BE2C (cell line): ENCODE results near the gene MTFR1L.

Experiments used
- DNase-seq: peaks from one replicate; pipeline ENCODE4 v3.0.0-alpha.2; 2020
- H3K27me3 ChIP-seq: fragments of 250-450 bp; sonication (Bioruptor Pico); 2 replicates; pipeline ENCODE4 v1.5.1; 2020; ENCODE audit warnings: mild to moderate bottlenecking
- H3K36me3 ChIP-seq: fragments of 250-450 bp; sonication (Bioruptor Pico); 2 replicates; pipeline ENCODE4 v1.5.1; 2020; ENCODE audit warnings: mild to moderate bottlenecking
- H3K4me1 ChIP-seq: fragments of 250-450 bp; sonication (Bioruptor Pico); 2 replicates; pipeline ENCODE4 v1.5.1; 2020
- H3K4me3 ChIP-seq: 2 replicates; pipeline ENCODE4 v1.5.1; 2011; ENCODE audit warnings: low read depth, low read length
- H3K9me3 ChIP-seq: fragments of 250-450 bp; sonication (Bioruptor Pico); 2 replicates; pipeline ENCODE4 v1.5.1; 2020
- CTCF ChIP-seq: IDR thresholded peaks from 2 replicates; pipeline ENCODE4 v1.5.1; 2012; ENCODE audit warnings: mild to moderate bottlenecking, low read depth, low read length

Gene MTFR1L

GRCh38 chr1:25807480-25808390 lies 12.0 kb upstream of the MTFR1L start:
- no peaks in the 10 kb centered on the region for H3K4me1 ChIP-seq
- no peaks in the 10 kb centered on the region for H3K27me3 ChIP-seq
- no peak for DNase-seq
- no peaks in the 10 kb centered on the region for H3K36me3 ChIP-seq
- no peak for TF ChIP-seq CTCF
- H3K9me3 ChIP-seq = no peaks in the 10 kb centered on the region
- no peak overlapping the region for H3K4me3 ChIP-seq

- DNase-seq = no peak
- H3K4me3 ChIP-seq = no peak overlapping the region
- H3K9me3 ChIP-seq = no peaks in the 10 kb centered on the region
- TF ChIP-seq CTCF = no peak
- no peaks in the 10 kb centered on the region for H3K4me1 ChIP-seq
- H3K27me3 ChIP-seq = no peaks in the 10 kb centered on the region
- H3K36me3 ChIP-seq = no peaks in the 10 kb centered on the region
Measured at GRCh38 chr1:25808481-25809244, 11.1 kb upstream of the MTFR1L start.

DNA sequence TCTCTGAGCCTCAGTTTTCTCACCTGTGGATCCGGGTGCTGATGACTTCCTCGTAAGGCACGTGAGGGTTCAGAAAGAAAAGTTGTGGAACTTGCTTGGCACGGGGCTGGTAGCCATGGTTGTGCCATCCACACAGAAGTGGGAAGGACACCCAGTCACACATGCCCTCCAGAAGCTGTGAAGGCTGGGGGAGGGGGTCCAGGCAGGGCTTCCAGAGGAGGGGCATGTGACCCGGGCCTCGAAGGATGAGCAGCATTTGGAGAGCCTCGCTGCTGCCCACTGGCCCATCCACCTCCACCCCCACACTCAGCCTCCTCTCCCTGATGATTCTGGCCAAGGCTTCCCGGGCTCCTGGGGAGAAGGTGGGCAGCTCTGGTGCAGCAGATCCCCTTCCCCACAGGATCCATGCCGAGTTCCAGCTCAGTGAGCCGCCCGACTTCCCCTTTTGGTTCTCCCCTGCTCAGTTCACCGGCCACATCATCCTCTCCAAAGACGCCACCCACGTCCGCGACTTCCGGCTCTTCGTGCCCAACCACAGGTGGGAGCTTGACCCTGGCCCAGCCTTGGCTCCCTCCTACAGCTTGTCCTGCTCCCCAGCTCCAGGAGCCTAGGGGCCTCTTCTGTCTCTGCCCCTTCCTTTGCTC lies 10.3 kb upstream of the MTFR1L start:
- no peak for DNase-seq
- Histone ChIP-seq H3K4me3 (no peak overlapping the region), H3K36me3 (no peaks in the 10 kb centered on the region), H3K27me3 (no peaks in the 10 kb centered on the region), H3K9me3 (no peaks in the 10 kb centered on the region), H3K4me1 (no peaks in the 10 kb centered on the region)
- no peak for TF ChIP-seq CTCF

DNA sequence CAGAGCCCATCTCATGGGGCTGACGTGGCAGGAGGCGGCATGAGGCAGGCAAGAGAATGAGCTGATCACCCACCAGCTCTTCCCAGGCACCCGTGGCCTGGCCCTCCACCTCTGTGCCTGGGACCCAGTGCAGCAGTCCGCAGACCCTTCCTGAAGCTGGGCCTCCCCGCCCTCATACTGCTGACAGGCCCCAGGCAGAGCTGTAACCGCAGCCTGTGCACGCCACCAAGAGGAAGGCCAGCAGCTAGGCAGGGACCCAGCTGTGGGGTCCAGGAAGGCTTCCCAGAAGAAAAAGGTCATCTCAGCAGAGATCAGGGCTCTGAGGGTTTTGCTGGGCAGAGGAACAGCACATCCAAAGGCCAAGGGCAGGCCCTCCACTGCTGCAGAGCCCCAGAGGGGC lies 9.8 kb upstream of the MTFR1L start:
- no peak for DNase-seq
- no peak for TF ChIP-seq CTCF
- Histone ChIP-seq H3K4me1 (no peaks in the 10 kb centered on the region), H3K4me3 (no peak overlapping the region), H3K9me3 (no peaks in the 10 kb centered on the region), H3K36me3 (no peaks in the 10 kb centered on the region), H3K27me3 (no peaks in the 10 kb centered on the region)

DNA sequence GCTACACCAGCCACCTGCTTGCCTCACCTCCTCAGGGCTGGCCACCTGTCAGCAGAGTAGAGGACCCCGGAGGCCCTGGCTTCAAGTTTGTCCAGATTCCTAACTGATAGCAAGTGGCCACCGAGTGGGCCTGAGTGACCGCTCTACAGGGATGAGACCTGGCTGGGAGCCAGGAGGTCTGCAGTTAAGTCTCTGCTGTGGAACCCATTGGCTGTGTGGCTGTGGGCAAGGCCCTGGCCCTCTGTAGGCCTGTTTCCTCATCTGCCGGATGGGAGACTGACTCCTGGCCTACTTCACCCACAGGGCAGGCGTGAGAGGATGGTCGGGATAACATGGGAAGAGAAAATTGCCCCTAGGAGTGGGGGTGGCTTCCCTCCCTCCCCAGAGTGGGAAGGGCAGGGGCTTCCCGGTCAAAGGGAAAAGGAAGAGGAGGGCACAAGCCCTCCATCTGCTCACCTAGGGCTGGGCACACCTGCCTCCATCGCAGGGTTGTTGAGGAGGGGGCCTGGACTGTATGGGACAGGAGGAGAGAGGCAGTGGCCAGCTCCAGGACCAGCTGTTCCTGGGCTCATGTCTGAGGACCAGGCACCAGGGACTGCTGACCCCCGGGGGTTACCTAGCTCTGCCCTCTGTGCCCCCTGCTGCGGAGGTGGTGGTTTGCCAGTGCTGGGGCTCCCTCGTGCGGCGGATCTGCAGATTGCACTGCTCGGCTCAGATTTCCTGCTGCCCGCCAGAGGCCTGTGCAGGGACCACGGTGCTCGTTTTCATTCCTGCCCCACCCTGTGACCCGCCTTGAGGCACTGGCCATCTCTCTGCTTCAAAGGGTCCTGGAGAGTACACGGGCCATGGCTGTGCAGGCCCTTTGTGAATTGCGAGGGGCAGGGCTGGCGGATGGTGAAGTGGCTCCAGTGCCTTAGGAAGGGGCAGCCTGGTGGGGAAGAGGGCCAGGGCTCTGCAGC lies 9.1 kb upstream of the MTFR1L start:
- peak; percentile 70 for TF ChIP-seq CTCF
- no peaks in the 10 kb centered on the region for H3K36me3 ChIP-seq
- DNase-seq = peak; percentile 66

More for the DNA sequence above, 9.1 kb upstream of the MTFR1L start:
- Histone ChIP-seq H3K27me3 (no peaks in the 10 kb centered on the region), H3K4me3 (no peak overlapping the region), H3K4me1 (no peaks in the 10 kb centered on the region), H3K9me3 (no peaks in the 10 kb centered on the region)
